VCaP (cell line): ENCODE data around the gene PLAC8L1.

Experiments
- H3K27ac ChIP-seq: fragments of 450-650 bp; 2 replicates; pipeline ENCODE4 v1.5.1; 2017
- TF ChIP-seq, protein P1 (sequence below): fragments of 450-650 bp; conservative IDR thresholded peaks from 2 replicates; pipeline ENCODE4 v1.5.1; 2017; ENCODE audit warnings: mild to moderate bottlenecking, moderate library complexity

PLAC8L1 gene

DNA sequence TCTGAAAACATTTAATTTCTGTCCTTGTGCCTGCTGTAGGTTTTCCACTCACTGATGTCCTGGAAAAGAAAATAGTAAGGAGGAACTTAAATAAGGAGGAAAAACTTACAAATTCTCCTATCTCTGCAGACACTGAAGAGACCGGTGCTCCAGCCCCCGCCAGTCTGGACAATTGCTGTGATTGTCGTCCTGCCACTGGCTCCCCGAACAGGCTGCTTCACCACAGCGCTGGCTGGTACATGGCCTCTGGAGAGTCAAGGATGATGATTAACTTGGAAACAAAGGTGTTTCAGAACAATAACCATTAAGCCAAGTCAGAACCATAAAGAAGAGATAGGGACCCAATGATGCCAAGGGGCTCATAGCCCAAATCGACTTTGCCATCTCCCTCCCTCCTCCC, 7.3 kb downstream of the PLAC8L1 start:
- no peak overlapping the region for H3K27ac ChIP-seq
- TF ChIP-seq, protein P1, sequence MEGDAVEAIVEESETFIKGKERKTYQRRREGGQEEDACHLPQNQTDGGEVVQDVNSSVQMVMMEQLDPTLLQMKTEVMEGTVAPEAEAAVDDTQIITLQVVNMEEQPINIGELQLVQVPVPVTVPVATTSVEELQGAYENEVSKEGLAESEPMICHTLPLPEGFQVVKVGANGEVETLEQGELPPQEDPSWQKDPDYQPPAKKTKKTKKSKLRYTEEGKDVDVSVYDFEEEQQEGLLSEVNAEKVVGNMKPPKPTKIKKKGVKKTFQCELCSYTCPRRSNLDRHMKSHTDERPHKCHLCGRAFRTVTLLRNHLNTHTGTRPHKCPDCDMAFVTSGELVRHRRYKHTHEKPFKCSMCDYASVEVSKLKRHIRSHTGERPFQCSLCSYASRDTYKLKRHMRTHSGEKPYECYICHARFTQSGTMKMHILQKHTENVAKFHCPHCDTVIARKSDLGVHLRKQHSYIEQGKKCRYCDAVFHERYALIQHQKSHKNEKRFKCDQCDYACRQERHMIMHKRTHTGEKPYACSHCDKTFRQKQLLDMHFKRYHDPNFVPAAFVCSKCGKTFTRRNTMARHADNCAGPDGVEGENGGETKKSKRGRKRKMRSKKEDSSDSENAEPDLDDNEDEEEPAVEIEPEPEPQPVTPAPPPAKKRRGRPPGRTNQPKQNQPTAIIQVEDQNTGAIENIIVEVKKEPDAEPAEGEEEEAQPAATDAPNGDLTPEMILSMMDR: no peak

DNA sequence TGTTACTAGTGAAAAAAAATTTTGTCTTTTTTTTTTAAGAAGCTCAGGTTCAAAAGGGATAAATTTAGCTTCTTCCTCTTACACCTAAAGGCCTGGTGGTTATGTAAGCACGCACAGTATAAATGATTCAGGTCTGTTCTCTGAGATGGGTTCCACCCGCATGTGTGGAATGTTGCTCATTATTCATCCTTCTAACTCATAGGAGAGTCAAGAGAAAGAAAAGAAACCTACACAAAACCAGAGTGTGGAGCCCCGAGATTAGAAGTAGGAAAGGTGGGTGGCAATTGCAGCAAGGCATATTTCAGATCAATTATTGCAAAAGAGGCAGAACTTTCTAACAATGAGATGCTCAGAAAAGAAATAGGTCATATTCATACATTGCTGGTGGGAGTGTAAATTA, 13.5 kb downstream of the PLAC8L1 start:
- no peak overlapping the region for H3K27ac ChIP-seq
- TF ChIP-seq, protein P1: no peak

DNA sequence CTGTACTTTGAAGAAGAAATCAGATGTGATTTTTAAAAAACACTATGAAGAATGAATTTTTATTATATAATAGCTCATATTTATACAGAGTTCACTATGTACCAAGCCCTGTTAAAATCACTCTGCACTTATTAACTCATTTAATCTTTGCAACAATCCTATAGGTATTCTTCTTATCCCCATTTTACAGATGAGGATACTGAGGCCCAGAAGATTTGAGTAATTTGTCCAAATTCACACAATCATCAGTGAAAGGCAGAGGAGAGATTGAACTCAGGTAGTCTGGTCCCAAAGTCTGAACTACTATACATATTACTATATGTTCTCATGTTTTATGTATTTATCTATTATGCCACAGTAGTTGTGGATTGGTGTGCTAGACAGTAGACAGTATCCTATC, 16.1 kb downstream of the PLAC8L1 start:
- TF ChIP-seq, protein P1: no peak

DNA sequence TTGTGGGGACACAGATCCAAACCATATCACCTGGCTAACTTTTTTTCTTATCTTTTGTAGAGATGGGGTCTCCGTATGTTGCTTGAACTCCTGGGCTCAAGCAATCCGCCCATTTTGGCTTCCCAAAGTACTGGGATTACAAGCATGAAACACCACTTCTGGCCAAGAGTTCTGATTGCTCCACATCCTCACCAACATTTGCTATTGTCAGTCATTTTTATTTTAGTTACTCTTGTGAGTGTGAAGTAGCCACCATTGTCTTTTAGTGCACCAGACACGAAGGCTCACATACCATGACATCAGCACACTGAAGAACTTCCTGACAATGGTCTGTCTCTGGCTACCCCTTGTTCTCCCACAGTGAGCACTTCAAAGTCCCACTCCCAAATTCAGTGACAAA, 17.3 kb downstream of the PLAC8L1 start:
- H3K27ac ChIP-seq: no peak overlapping the region
- TF ChIP-seq, protein P1: no peak

More for the DNA sequence above, 16.1 kb downstream of the PLAC8L1 start:
- no peak overlapping the region for H3K27ac ChIP-seq

DNA sequence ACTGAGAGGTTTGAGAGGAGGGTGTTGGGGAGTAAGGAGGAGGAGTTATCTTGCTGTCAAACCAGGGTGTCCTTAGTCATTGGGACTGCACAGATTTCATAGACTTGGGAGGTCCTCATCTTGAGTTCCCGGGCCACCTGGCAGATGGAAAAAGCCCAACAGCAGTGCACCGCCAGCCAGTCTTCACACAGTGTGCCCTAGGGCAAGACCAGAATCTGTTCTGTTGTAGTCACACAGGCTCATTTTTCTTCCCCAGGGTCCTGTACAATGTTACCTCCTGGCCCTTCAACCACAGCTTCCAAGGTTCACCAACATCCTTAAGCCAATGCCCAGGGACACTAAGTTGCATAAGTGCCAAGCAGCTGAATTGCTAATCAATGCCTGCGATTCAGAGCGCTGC, 21.0 kb downstream of the PLAC8L1 start:
- TF ChIP-seq, protein P1: no peak
- no peak overlapping the region for H3K27ac ChIP-seq

DNA sequence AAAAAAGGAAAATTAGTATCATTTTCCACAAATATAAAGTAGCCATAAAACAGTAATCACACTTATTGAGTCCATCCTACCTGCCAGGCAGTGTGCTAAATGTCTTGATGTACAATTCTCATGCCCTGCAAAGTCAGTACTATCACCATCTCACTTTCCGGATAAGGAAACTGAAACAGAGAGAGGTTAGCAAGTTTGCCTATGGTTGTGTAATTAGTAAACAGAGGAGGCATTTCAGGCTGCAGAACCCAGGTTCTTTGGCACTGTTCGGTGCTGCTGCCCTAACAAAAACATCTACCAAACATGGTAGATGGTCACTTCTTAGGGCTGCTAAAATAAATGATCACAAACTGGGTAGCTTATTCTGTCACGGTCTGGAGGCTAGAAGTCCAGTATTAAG, 22.6 kb downstream of the PLAC8L1 start:
- TF ChIP-seq, protein P1: no peak
- no peak overlapping the region for H3K27ac ChIP-seq

DNA sequence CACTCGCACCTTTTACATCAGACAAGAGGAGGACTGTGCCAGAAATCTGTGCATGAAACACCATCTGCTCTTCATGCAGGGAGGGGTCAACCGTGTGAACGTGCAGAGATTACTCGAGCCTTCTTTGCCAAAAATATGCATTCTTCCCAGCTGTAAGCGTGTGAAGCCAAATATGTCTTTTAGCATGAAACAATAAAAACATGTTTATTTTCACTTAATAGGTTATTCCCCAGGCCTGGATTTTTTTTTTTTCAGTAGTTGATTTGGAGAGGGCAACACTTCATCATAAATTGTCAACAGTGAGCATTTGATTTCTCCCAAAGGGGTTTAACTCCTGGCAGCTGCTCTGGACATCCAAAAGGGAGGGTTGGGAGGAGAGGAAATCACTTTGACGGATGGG, 23.8 kb downstream of the PLAC8L1 start:
- TF ChIP-seq, protein P1: no peak
- H3K27ac ChIP-seq: no peak overlapping the region
